HepG2 (cell line): ENCODE measurements around the gene DDX10.

Source experiments
- KLF11 ChIP-seq: IDR thresholded peaks from 2 replicates; pipeline ENCODE4 v1.6.1; 2016; ENCODE audit warnings: missing compliant biosample characterization
- NPAS2 ChIP-seq: sonication (generic); formaldehyde crosslinking; IDR thresholded peaks from 2 replicates; pipeline ENCODE4 v1.8.0; 2022; ENCODE audit warnings: mild to moderate bottlenecking, missing genetic modification reagents, borderline replicate concordance
- POLR2A ChIP-seq, 2 experiments: IDR thresholded peaks; 2 replicates each; pipeline ENCODE4 v1.6.1; 2011; ENCODE audit warnings: low read depth in 2 of 2, low read length in 2 of 2, mild to moderate bottlenecking in 1 of 2, moderate library complexity in 1 of 2; ENCODE audit not compliant: insufficient read depth in 1 of 2
- ZFAT ChIP-seq: sonication (generic); formaldehyde crosslinking; conservative IDR thresholded peaks from 2 replicates; pipeline ENCODE4 v1.8.1; 2023; ENCODE audit warnings: missing genetic modification reagents, inconsistent platforms
- ZNF138 ChIP-seq: sonication (generic); formaldehyde crosslinking; IDR thresholded peaks from 2 replicates; pipeline ENCODE4 v1.5.0; 2020; ENCODE audit warnings: mild to moderate bottlenecking, low read depth, missing genetic modification reagents
- ZNF329 ChIP-seq: sonication (generic); formaldehyde crosslinking; IDR thresholded peaks from 2 replicates; pipeline ENCODE4 v1.9.0; 2021; ENCODE audit warnings: low read depth, mild to moderate bottlenecking, missing genetic modification reagents
- ZNF335 ChIP-seq: sonication (generic); formaldehyde crosslinking; IDR thresholded peaks from 2 replicates; pipeline ENCODE4 v1.4.0; 2020; ENCODE audit warnings: missing genetic modification reagents

DNA sequence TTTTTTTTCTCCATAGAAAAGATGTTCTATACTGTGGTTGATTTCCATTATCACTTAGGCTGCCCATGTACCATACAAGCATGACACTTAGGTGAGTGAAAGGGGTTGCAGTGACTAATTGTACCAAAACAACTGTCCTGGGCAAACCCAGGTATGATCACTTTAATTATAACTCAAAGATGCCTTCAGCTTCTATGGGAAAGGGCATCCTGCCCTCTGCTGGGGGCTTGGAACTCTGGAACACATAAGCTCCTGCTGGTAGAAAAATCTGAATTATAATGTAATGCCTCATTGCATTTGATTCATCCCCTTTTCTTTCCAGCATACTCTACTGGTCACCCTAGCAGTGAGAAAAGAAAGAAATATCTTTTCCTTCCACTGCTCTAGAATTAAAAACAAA, 206.3 kb downstream of the DDX10 start:
- TF ChIP-seq ZFAT (CRISPR knock-in tag), result no peak
- no peak for TF ChIP-seq ZNF335 (CRISPR knock-in tag)
- no peak for TF ChIP-seq ZNF138 (CRISPR knock-in tag)
- TF ChIP-seq KLF11 (CRISPR knock-in tag), result no peak
- TF ChIP-seq NPAS2 (CRISPR knock-in tag), result no peak
- TF ChIP-seq ZNF329 (CRISPR knock-in tag), result no peak
- TF ChIP-seq POLR2A (IDR thresholded peaks at IDR 0.05; ENCODE audit: insufficient read depth in 1 of 2, low read depth in 2 of 2, low read length in 2 of 2), result no peak
